HK-2 (cell line): ENCODE results near the gene ARHGEF39.
A peak's percentile ranks its signal among the peaks of the same experiment; 100 is the strongest.
"Not testable (repeated sequence)": the region's sequence is repeated elsewhere in the genome, so short reads cannot be mapped to it uniquely, and the experiment has no call there.

Experiments
- DNase-seq: peaks from one replicate; pipeline ENCODE4 v3.0.0-alpha.2; 2018; ENCODE audit not compliant: unreplicated experiment

Gene ARHGEF39

DNA sequence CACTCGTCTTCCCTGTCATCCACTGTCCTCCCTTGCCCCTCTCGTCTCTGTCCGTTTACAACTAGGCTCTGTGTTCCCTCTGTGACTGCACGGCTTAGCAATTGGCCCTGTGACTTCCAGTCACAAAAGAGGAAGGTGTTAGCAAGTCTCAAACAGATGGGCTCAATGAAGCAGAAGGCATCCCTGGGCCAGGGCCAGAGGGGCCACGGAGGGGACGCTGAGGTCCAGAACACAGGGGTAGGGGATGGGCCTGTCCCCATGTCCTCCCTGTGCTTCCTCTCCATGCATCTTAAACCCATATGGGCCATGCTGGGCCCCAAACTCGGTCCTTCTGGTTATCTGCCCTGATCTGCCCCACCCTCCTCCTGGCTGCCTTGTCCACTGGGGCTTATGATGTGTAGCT lies 46.7 kb downstream of the ARHGEF39 start, which contains the start of gene CD72:
TSS of gene CD72 (minus strand) at position 89 of the 403 bp plus-strand sequence. CDS start 110 bp downstream, outside the sequence.
- no peak for DNase-seq

DNA sequence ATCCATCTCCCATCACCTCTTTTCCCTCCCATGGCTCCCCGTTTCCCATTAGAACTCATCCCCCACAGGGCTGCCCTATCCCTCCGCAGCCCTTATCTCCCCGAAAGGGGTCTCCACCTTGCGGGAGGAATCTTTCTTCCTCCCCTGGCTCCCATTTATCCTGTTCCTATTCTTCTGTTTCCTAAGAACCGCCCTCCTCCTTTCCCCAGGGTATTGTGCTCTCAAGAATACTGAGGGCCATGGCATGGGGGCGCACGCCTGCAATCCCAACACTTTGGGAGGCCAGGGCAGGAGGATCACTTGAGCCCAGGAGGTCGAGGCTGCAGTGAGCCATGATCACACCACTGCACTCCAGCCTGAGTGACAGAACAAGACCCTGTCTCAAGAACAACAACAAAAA lies 47.4 kb downstream of the ARHGEF39 start:
- DNase-seq = no peak

DNA sequence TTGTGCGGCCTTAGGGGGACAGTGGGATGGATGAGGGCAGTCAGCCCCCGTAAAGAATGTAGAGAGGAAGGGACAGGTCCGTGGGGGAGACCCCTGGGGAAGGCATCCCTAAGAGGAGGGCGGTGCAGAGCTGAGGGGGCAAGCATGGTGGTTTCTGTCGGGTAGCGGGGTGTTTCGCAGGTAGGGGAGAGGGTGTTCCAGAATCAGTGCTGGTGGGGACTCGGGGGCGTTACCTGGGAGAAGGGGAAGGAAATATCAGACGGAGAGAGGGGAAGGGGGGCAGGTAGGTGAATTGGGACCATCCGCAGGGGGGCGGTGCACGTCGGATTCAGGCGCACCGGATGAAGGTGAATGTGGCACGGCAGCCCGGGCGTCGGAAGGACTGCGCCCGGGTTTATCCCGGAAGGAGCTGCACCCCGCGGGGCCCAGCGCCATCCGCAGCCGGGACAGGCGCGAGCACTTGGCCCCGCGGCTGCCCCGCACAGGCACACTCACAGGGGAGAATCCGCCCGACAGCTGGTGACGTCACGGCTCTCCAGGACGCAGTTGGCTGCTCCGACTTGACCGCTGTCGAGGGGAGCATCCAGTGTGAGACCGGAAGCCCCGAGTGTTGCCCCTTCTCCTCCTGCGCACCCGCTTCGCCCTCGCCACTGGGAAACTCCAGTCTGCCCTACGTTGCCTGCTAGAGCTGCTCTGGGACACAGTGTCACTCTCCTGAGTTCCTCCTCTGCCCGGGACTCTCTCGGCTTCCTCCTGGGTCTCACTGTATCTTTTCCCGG lies 48.1 kb downstream of the ARHGEF39 start:
- no peak for DNase-seq

DNA sequence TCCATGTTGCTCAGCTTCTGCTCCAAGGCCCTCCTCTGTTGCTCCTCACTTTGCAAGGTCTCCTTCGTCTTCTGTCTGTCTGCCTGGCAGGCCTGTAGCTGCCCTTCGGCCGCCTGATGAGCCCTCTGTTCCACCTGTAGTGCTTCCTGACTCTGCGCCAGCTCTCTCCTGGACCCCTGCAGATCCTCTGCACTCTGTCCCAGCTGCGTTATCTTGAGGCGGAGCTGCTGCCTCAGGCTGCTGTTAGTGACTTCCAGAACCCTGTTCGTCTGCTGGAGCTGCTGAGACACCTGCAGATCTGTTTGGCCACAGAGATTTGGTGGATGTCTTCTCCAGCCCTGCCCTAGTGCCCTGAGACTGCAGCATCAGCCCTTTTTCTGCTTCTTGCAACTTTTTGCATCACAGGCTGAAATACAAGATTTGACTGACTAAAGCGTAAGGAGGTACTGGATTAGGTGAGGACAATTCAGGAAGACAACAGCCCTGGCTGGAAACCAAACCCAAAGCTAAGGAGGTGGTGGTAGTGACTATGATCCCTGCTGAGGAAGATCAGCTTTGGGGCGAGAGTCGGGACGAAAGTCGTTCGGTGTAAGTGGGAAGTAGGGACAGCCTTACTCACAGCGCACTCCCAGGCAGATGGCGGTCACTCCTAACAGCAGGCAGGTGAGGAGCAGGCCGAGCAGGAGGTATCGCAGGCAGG lies 48.9 kb downstream of the ARHGEF39 start:
- no peak for DNase-seq

DNA sequence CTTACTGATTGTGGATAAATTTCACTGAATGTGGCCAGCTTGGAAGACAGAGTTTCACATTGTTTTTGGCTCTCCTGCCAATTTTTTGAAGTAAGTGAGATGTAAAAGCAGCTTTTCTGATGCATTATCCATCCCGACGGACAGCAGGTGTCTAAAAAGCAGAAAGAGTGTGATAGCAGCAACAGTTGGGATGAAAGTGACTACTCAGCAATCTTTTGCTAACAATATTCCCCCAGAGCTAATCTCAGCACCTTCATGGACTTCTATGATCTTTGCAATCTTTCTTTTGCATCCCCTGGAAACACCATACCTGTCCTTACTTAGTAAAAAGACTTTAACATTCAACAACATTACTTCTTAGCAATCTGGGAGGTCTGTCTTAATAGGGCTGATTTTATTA lies 52.2 kb downstream of the ARHGEF39 start:
- DNase-seq = no peak

DNA sequence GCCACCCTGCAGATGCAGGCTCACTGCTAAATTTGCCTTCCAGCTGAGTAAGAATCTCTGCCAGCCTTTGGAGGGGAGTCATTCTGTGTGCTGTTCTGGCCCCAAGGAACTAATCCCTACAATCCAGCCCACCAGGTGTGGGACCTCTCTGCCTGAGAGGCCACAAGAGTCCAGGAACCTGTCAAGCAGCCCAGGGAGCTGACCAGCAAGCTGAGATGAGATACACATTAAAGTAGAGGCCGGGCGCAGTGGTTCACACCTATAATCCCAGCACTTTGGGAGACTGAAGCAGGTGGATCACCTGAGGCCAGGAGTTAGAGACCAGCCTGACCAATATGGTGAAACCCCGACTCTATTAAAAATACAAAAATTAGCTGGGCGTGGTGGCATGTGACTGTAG lies 52.9 kb downstream of the ARHGEF39 start:
- DNase-seq = not testable (repeated sequence)

DNA sequence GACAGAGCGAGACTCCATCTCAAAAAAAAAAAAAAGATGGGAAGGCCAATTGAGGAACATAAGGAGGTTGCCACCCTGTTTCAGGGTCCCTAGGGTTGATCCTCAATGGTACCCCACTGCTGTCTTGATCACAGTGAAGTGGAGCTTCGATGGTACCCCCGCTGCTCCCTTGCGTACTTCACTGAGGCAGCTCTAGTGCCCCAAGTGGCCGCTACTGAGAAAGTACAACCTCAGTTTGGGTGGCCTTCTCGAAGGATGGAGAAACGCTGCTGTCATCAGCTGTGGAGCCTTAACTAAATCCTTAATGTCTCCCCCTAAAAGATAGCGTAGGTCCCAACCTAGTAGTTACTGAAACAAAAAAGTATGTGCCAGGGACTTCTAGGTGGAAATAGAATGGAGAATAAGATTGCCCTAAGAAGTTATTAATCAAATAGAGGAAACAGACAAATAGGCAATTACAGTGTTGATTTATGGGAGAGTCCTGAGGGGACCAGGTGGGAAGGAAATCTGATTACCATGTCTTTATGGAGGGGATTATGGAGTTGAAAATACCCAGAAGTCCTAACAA lies 53.7 kb downstream of the ARHGEF39 start:
- peak; percentile 8 for DNase-seq

DNA sequence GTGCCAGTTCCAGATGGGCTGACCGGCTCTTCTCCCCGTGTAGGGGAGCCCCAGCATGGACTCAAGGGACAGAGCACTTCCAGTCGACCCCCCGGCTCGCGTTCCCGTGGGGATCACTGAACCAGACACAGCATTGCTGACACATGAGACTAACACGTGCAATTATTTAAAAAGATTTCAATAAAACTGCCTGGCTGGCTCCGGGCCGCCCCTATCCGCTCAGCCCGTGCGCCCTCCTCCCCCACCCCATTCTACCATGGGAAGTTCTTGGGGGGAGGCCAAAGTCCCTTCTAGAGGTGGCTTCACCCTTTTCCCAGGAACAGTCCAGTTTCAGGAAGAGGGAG lies 55.2 kb downstream of the ARHGEF39 start:
- DNase-seq = no peak
